Loucy (cell line): Measurements from ENCODE around the gene EZR.

ENCODE experiments used
- H2AFZ ChIP-seq: fragments of 200-600 bp; sonication (generic); 2 replicates; pipeline ENCODE4 v1.6.0; 2016; ENCODE audit warnings: antibody characterized with exemption, mild to moderate bottlenecking, low read length, moderate library complexity
- H3F3A ChIP-seq: fragments of 200-600 bp; 2 replicates; pipeline ENCODE4 v1.6.0; 2016; ENCODE audit warnings: antibody characterized with exemption, low read depth, mild to moderate bottlenecking
- H3K27me3 ChIP-seq: fragments of 200-600 bp; sonication (generic); 2 replicates; pipeline ENCODE4 v1.6.1; 2014; ENCODE audit warnings: low read length, mild to moderate bottlenecking; ENCODE audit not compliant: insufficient read depth, poor library complexity, severe bottlenecking
- H3K36me3 ChIP-seq: fragments of 200-600 bp; sonication (generic); 2 replicates; pipeline ENCODE4 v1.6.1; 2016; ENCODE audit warnings: low read length; ENCODE audit not compliant: insufficient read depth
- H3K4me1 ChIP-seq: fragments of 200-600 bp; sonication (generic); 2 replicates; pipeline ENCODE4 v1.5.1; 2014; ENCODE audit warnings: low read length, mild to moderate bottlenecking; ENCODE audit not compliant: insufficient read depth, poor library complexity, severe bottlenecking
- H3K4me2 ChIP-seq: fragments of 200-600 bp; sonication (generic); 2 replicates; pipeline ENCODE4 v1.6.0; 2014; ENCODE audit warnings: antibody characterized with exemption, low read length, low read depth, mild to moderate bottlenecking; ENCODE audit not compliant: poor library complexity, severe bottlenecking
- H3K4me3 ChIP-seq: fragments of 200-600 bp; sonication (generic); 2 replicates; pipeline ENCODE4 v1.5.1; 2014; ENCODE audit warnings: low read length, mild to moderate bottlenecking, mixed read lengths; ENCODE audit not compliant: poor library complexity, severe bottlenecking
- H3K79me2 ChIP-seq: fragments of 200-600 bp; sonication (generic); 2 replicates; pipeline ENCODE4 v1.6.1; 2014; ENCODE audit warnings: low read length; ENCODE audit not compliant: insufficient read depth
- H3K9ac ChIP-seq: fragments of 200-600 bp; sonication (generic); 2 replicates; pipeline ENCODE4 v1.6.0; 2014; ENCODE audit warnings: mild to moderate bottlenecking, low read depth, low read length, moderate library complexity; ENCODE audit not compliant: poor library complexity, severe bottlenecking
- H3K9me2 ChIP-seq: fragments of 200-600 bp; sonication (generic); replicated peaks from 2 replicates; pipeline ENCODE4 v1.6.1; 2016; ENCODE audit warnings: low read depth, low read length, mixed read lengths
- H3K9me3 ChIP-seq: fragments of 200-600 bp; sonication (generic); 2 replicates; pipeline ENCODE4 v1.6.1; 2014; ENCODE audit warnings: mild to moderate bottlenecking, antibody characterized with exemption, low read length, low read depth; ENCODE audit not compliant: insufficient read depth
- H4K20me1 ChIP-seq: fragments of 200-600 bp; sonication (generic); 2 replicates; pipeline ENCODE4 v1.6.0; 2014; ENCODE audit warnings: antibody characterized with exemption, low read length, mild to moderate bottlenecking; ENCODE audit not compliant: insufficient read depth, poor library complexity, severe bottlenecking
- EZH2phosphoT487 ChIP-seq: fragments of 200-600 bp; IDR thresholded peaks from 2 replicates; pipeline ENCODE4 v1.6.1; 2018; ENCODE audit warnings: antibody characterized with exemption, mild to moderate bottlenecking, moderate library complexity, borderline replicate concordance
- TF ChIP-seq, protein P1 (sequence below): fragments of 200-600 bp; sonication (generic); conservative IDR thresholded peaks from 2 replicates; pipeline ENCODE4 v1.5.1; 2014; ENCODE audit warnings: mild to moderate bottlenecking, antibody characterized with exemption, low read length

EZR gene

DNA sequence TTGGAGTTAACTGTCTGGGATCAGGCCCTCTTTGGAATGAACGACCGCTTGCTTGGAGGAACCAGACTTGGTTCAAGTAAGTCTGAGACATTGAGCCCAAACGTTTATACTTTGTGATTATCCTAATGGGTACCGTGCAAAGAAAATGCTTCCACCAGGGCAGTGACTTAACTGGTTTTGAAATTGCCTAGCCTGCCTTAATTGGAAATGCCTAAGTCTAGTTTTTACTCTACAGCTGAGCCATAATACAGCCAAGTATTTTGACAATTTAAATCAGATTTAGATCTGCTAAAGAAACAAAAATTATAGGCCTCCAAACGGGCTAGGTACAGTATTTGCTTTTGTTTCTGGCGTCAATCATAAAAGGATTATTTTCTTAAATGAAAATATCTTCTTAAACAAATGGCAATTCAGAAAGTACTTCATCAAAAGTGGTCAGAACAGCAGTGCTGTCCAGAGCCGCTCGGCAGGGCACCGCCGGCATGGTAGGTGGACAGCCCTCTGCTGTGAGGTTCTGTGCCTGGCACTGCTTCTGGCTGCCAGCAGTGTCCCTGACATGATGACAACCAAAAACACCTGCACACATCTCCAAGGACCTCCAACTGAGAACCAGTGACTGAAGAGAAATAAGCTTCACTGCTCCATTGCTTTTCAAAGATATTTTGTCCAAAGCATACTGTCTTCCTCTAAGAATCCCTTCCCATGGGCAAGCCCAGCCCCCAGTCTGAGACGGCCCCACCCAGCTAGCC, 55.6 kb downstream of the EZR start:
- TF ChIP-seq EZH2phosphoT487: no peak
- TF ChIP-seq, protein P1, sequence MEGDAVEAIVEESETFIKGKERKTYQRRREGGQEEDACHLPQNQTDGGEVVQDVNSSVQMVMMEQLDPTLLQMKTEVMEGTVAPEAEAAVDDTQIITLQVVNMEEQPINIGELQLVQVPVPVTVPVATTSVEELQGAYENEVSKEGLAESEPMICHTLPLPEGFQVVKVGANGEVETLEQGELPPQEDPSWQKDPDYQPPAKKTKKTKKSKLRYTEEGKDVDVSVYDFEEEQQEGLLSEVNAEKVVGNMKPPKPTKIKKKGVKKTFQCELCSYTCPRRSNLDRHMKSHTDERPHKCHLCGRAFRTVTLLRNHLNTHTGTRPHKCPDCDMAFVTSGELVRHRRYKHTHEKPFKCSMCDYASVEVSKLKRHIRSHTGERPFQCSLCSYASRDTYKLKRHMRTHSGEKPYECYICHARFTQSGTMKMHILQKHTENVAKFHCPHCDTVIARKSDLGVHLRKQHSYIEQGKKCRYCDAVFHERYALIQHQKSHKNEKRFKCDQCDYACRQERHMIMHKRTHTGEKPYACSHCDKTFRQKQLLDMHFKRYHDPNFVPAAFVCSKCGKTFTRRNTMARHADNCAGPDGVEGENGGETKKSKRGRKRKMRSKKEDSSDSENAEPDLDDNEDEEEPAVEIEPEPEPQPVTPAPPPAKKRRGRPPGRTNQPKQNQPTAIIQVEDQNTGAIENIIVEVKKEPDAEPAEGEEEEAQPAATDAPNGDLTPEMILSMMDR: no peak
- Histone ChIP-seq H4K20me1 (no peaks in the 10 kb centered on the region), H3K36me3 (peaks cover 43% of the 10 kb centered on the region; the same call in 1 of the 2 replicates)

DNA sequence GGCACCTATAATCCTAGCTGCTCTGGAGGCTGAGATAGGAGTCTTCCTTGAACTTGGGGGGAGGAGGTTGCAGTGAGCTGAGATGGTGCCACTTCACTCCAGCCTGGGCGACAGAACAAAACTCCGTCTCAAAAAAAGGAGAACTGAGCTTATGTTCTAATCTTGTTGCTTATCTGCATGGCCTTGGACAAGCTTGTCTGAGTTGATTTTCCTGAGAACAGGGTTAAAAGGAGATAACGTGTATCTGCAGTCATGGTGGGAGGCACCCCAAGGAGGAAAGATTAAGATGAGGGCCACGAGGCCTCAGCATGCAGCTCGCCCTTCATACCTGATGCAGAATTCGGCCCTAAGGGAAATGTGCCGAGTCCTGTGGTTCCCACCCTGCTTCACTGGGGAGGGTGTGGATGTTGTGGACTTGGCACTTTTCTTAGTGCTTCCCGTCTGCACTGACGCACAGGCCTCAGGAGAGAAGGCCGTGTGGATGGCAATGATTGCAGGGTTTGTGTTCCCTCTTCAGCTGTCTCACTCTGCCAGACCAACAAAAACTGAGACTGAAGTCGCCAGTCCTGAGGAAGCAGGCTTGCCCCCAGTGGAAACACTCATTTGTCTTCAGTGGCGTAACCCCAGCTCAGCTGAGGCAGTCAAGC, 56.3 kb downstream of the EZR start:
- Histone ChIP-seq H3K9ac (no peak overlapping the region), H3F3A (no peaks in the 10 kb centered on the region), H3K27me3 (no peaks in the 10 kb centered on the region), H4K20me1 (no peaks in the 10 kb centered on the region), H3K9me2 (no peaks in the 10 kb centered on the region), H3K36me3 (peaks cover 36% of the 10 kb centered on the region; the same call in 1 of the 2 replicates), H3K4me3 (no peak overlapping the region), H3K4me1 (no peaks in the 10 kb centered on the region), H3K9me3 (no peaks in the 10 kb centered on the region), H3K4me2 (no peak overlapping the region), H3K79me2 (no peaks in the 10 kb centered on the region), H2AFZ (no peak overlapping the region)
- no peak for TF ChIP-seq EZH2phosphoT487
- TF ChIP-seq, protein P1: no peak

More for the DNA sequence above, 55.6 kb downstream of the EZR start:
- H3K9me2 ChIP-seq: no peaks in the 10 kb centered on the region
- no peak overlapping the region for H2AFZ ChIP-seq
- H3K4me1 ChIP-seq: no peaks in the 10 kb centered on the region
- no peaks in the 10 kb centered on the region for H3K27me3 ChIP-seq
- H3K4me2 ChIP-seq: no peak overlapping the region
- no peaks in the 10 kb centered on the region for H3K9me3 ChIP-seq
- no peaks in the 10 kb centered on the region for H3K79me2 ChIP-seq
- H3F3A ChIP-seq: no peaks in the 10 kb centered on the region
- H3K4me3 ChIP-seq: no peak overlapping the region
- no peak overlapping the region for H3K9ac ChIP-seq

DNA sequence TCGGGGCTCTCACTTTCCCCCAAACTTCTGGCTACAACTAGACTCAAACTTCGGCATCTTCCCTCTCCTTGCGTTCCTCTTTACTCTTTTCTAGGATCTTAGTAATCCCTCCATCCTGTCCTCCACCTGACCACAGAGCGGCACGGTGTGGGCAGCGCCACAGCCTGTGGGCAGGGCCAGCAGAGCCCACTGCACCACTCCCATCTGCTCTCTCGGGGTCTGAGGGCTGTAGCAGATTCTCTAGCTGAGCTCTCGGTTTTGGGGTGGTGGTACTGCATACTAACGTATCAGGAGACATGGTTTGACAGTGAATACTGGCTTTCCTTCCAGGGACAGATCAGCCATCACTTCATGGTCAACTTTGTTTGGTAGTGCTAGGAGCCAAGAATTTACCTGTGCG, 57.4 kb downstream of the EZR start:
- Histone ChIP-seq H3K36me3 (peaks cover 25% of the 10 kb centered on the region; the same call in 1 of the 2 replicates), H3K79me2 (no peaks in the 10 kb centered on the region), H3K4me2 (no peak overlapping the region), H3K9me2 (no peaks in the 10 kb centered on the region), H3K27me3 (no peaks in the 10 kb centered on the region), H3K4me3 (no peak overlapping the region), H3F3A (no peaks in the 10 kb centered on the region), H4K20me1 (no peaks in the 10 kb centered on the region), H3K9me3 (no peaks in the 10 kb centered on the region), H2AFZ (no peak overlapping the region), H3K9ac (no peak overlapping the region), H3K4me1 (no peaks in the 10 kb centered on the region)
- TF ChIP-seq EZH2phosphoT487: no peak
